ENCODE results near the gene CCPG1.

The CCPG1 gene

DNA sequence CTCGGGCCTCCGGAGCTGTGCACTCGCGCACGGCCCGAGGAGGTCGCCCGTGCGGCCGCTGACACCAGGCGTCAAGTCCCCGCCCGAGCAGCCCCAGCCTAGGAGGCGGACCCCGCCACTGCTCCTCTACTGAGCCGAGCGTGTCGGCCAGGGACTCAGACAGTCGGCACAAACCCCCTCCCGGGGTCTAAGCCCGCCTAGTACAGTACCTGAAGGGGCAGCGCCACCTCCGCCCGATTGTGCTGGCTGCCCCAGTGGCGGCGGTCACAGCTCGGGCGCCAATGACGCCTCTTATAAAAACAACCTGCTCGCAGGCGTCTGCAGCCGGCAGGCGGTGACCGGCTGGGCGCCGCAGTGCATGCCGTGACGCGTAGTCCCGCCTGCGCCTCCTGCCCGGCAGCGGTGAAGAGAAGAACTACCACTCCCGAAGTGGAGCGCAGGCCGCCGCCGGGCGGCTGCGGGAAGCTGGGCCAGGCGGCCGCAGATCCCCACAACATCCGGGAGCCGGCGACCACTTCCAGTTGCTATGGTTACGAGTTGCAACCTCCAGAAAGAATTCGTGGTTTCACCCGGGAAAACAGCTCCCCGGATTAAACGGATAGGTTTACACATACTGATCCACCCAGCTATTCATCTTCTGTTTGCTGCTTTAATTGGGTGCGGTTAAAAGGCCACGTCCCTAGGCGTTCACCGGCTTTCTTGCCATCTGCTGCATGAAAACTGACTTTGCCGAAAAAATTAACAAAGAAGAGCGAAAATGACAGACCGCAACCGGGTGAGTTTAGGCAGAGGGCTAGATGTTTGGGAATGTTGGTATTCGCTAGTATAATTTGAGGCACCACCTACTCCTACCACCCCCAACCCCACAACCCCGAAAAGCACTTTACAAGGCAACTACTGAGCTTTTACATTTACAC, at the start of gene CCPG1, which contains the start of gene PIERCE2 (continued):
- TF ChIP-seq ZSCAN23 (tag by site-specific recombination; IDR thresholded peaks at IDR 0.05) (no peak), ZNF391 (tag by site-specific recombination; IDR thresholded peaks at IDR 0.05; ENCODE audit: borderline replicate concordance, low read depth) (no peak), SP7 (tag by site-specific recombination; IDR thresholded peaks at IDR 0.05) (peak; percentile 56; the same call in 1 of the 2 replicates), ZBTB20 (tag by site-specific recombination; IDR thresholded peaks at IDR 0.05) (peak; percentile 71), ZNF175 (tag by site-specific recombination; IDR thresholded peaks at IDR 0.05) (no peak), ZNF157 (tag by site-specific recombination; IDR thresholded peaks at IDR 0.05) (no peak), SCRT2 (tag by site-specific recombination; IDR thresholded peaks at IDR 0.05) (peak; percentile 61; the same call in 1 of the 2 replicates), ZNF37A (tag by site-specific recombination; IDR thresholded peaks at IDR 0.05) (no peak), ZNF433 (tag by site-specific recombination; IDR thresholded peaks at IDR 0.05; ENCODE audit: low read depth) (no peak), ZNF629 (tag by site-specific recombination; IDR thresholded peaks at IDR 0.05) (peak; percentile 20; the same call in 1 of the 2 replicates), ZNF10 (tag by site-specific recombination; IDR thresholded peaks at IDR 0.05) (no peak), FEZF1 (tag by site-specific recombination; IDR thresholded peaks at IDR 0.05) (no peak; the same call in 1 of the 2 replicates), ZSCAN30 (tag by site-specific recombination; IDR thresholded peaks at IDR 0.05) (peak; percentile 30; the same call in 1 of the 2 replicates), ZBTB21 (tag by site-specific recombination; IDR thresholded peaks at IDR 0.05) (0 out of 2 replicates have a peak, but pooled peaks have one; percentile 2), ZNF555 (tag by site-specific recombination; conservative IDR thresholded peaks at IDR 0.05) (no peak), KLF1 (tag by site-specific recombination; IDR thresholded peaks at IDR 0.05) (peak; percentile 84), ZNF324 (tag by site-specific recombination; IDR thresholded peaks at IDR 0.05) (no peak), ZNF837 (tag by site-specific recombination; IDR thresholded peaks at IDR 0.05) (no peak), KLF9 (tag by site-specific recombination; IDR thresholded peaks at IDR 0.05; ENCODE audit: low read depth) (no peak; the same call in 1 of the 2 replicates), ZNF274 (IDR thresholded peaks at IDR 0.05; ENCODE audit: low read length) (no peak), ZNF274 (tag by site-specific recombination; IDR thresholded peaks at IDR 0.05; ENCODE audit: borderline replicate concordance) (no peak), ZNF791 (tag by site-specific recombination; IDR thresholded peaks at IDR 0.05) (no peak), ZNF138 (tag by site-specific recombination; IDR thresholded peaks at IDR 0.05; ENCODE audit: borderline replicate concordance) (no peak), KLF7 (tag by site-specific recombination; IDR thresholded peaks at IDR 0.05; ENCODE audit: borderline replicate concordance) (0 out of 2 replicates have a peak, but pooled peaks have one; percentile 32)
- TF ChIP-seq, protein P1, sequence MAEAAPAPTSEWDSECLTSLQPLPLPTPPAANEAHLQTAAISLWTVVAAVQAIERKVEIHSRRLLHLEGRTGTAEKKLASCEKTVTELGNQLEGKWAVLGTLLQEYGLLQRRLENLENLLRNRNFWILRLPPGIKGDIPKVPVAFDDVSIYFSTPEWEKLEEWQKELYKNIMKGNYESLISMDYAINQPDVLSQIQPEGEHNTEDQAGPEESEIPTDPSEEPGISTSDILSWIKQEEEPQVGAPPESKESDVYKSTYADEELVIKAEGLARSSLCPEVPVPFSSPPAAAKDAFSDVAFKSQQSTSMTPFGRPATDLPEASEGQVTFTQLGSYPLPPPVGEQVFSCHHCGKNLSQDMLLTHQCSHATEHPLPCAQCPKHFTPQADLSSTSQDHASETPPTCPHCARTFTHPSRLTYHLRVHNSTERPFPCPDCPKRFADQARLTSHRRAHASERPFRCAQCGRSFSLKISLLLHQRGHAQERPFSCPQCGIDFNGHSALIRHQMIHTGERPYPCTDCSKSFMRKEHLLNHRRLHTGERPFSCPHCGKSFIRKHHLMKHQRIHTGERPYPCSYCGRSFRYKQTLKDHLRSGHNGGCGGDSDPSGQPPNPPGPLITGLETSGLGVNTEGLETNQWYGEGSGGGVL (tag by site-specific recombination; IDR thresholded peaks at IDR 0.05): no peak
- TF ChIP-seq, protein P2, sequence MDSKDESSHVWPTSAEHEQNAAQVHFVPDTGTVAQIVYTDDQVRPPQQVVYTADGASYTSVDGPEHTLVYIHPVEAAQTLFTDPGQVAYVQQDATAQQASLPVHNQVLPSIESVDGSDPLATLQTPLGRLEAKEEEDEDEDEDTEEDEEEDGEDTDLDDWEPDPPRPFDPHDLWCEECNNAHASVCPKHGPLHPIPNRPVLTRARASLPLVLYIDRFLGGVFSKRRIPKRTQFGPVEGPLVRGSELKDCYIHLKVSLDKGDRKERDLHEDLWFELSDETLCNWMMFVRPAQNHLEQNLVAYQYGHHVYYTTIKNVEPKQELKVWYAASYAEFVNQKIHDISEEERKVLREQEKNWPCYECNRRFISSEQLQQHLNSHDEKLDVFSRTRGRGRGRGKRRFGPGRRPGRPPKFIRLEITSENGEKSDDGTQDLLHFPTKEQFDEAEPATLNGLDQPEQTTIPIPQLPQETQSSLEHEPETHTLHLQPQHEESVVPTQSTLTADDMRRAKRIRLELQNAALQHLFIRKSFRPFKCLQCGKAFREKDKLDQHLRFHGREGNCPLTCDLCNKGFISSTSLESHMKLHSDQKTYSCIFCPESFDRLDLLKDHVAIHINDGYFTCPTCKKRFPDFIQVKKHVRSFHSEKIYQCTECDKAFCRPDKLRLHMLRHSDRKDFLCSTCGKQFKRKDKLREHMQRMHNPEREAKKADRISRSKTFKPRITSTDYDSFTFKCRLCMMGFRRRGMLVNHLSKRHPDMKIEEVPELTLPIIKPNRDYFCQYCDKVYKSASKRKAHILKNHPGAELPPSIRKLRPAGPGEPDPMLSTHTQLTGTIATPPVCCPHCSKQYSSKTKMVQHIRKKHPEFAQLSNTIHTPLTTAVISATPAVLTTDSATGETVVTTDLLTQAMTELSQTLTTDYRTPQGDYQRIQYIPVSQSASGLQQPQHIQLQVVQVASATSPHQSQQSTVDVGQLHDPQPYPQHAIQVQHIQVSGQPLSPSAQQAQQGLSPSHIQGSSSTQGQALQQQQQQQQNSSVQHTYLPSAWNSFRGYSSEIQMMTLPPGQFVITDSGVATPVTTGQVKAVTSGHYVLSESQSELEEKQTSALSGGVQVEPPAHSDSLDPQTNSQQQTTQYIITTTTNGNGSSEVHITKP (tag by site-specific recombination; IDR thresholded peaks at IDR 0.05): peak; percentile 62
- TF ChIP-seq, protein P3, sequence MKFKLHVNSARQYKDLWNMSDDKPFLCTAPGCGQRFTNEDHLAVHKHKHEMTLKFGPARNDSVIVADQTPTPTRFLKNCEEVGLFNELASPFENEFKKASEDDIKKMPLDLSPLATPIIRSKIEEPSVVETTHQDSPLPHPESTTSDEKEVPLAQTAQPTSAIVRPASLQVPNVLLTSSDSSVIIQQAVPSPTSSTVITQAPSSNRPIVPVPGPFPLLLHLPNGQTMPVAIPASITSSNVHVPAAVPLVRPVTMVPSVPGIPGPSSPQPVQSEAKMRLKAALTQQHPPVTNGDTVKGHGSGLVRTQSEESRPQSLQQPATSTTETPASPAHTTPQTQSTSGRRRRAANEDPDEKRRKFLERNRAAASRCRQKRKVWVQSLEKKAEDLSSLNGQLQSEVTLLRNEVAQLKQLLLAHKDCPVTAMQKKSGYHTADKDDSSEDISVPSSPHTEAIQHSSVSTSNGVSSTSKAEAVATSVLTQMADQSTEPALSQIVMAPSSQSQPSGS (tag by site-specific recombination; IDR thresholded peaks at IDR 0.05; ENCODE audit: low read depth): 0 out of 2 replicates have a peak, but pooled peaks have one; percentile 39
- TF ChIP-seq, protein P4, sequence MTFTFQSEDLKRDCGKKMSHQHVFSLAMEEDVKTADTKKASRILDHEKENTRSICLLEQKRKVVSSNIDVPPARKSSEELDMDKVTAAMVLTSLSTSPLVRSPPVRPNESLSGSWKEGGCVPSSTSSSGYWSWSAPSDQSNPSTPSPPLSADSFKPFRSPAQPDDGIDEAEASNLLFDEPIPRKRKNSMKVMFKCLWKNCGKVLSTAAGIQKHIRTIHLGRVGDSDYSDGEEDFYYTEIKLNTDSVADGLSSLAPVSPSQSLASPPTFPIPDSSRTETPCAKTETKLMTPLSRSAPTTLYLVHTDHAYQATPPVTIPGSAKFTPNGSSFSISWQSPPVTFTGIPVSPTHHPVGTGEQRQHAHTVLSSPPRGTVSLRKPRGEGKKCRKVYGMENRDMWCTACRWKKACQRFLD (tag by site-specific recombination; IDR thresholded peaks at IDR 0.05): 0 out of 2 replicates have a peak, but pooled peaks have one; percentile 53
- TF ChIP-seq, protein P5, sequence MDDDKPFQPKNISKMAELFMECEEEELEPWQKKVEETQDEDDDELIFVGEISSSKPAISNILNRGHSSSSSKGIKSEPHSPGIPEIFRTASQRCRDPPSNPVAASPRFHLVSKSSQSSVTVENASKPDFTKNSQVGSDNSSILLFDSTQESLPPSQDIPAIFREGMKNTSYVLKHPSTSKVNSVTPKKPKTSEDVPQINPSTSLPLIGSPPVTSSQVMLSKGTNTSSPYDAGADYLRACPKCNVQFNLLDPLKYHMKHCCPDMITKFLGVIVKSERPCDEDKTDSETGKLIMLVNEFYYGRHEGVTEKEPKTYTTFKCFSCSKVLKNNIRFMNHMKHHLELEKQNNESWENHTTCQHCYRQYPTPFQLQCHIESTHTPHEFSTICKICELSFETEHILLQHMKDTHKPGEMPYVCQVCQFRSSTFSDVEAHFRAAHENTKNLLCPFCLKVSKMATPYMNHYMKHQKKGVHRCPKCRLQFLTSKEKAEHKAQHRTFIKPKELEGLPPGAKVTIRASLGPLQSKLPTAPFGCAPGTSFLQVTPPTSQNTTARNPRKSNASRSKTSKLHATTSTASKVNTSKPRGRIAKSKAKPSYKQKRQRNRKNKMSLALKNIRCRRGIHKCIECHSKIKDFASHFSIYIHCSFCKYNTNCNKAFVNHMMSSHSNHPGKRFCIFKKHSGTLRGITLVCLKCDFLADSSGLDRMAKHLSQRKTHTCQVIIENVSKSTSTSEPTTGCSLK (tag by site-specific recombination; IDR thresholded peaks at IDR 0.05): no peak
